Testis (tissue), 2 donors: ENCODE data around the gene BRINP2.

ENCODE experiments used
- CTCF ChIP-seq, 3 experiments: fragments of 450-650 bp in 2 of 3; fragments of 200-600 bp in 1 of 3; sonication (generic) in 1 of 3; IDR thresholded peaks; one replicate each; pipeline ENCODE4 v1.5.1; 2016 to 2019; ENCODE audit warnings: antibody characterized with exemption in 3 of 3, mild to moderate bottlenecking in 2 of 3, moderate library complexity in 1 of 3
- POLR2A ChIP-seq: fragments of 450-650 bp; IDR thresholded peaks from one replicate; pipeline ENCODE4 v1.6.1; 2017; ENCODE audit warnings: antibody characterized with exemption, mild to moderate bottlenecking, moderate library complexity

DNA sequence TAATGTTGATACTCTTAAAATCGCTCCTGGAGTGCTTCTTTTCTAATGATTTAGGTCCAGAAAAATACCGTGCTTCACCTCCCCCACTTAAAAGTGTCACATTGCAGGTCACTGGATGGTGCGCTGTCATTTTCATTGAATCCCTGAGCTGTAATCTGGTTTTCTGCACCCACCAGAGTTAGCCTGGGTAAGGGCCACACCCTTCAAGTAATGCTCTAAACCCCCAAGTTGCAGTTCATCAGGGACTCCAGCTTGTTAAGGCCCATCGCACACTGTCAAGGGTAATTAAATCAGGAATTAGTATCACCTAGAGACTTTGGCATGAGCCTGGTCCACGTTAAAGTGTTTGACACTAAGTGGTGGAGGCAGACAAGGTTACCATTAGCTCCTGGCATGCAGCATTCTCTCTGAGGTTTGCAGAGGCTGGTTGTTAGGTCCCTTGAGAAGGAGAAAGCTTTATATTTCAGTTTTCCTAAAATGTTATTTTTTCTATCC lies 40.3 kb upstream of the BRINP2 start:
- TF ChIP-seq POLR2A (no peak), CTCF (IDR thresholded peaks at IDR 0.05) (no peak)
